Activated CD8-positive, alpha-beta memory T cell treated with anti-CD3 and anti-CD28 coated beads for 24 hours (primary cell): ENCODE results near the gene PCP4.

Experiments used
- DNase-seq: peaks from one replicate; pipeline ENCODE4 v3.0.0-alpha.2; 2020

PCP4 gene

DNA sequence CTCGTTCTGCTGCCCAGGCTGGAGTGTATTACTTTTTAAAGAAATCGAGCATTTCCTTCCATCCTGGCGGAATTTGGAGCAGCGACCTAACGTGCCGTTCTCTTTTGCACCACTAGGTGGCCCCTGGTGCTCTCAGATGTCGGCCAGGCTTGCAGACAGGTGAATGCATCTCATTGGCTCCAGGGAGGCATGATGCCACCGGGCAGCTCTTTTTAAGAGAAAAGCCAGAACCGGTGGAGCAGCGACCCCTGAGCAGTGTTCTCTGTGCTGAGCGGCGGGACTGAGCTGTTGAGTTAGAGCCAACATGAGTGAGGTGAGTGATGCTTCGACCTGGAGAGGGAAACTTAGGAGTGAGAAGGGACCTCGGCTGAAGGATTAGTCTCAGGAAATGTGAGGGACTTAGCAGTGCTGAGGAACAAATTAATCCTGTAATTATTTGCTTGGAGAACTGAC is at the start of gene PCP4:
TSS of gene PCP4 (plus strand) at position 241 of the 453 bp plus-strand sequence. CDS start at position 305, 64 bp downstream.
- peak; percentile 61 for DNase-seq

DNA sequence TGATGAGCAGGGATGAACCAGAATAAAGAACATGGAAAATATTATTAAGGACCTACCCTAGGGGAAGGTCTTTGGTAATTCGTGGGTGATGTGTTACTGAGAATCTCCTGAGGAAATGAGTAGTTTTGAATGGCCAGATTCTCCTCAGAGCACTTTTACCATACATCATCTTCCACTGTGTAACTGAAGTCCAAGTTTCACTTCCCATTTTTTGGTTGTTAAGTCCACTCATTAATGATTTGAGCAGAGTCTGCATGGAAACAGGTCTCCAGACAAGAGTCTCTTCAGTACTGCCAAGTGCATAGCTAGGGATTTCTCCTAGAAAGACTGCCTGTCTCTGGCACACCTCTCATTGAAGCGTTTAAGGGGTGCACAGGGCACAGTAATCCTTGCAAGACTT is 48.7 kb upstream of the PCP4 start:
- DNase-seq: no peak

DNA sequence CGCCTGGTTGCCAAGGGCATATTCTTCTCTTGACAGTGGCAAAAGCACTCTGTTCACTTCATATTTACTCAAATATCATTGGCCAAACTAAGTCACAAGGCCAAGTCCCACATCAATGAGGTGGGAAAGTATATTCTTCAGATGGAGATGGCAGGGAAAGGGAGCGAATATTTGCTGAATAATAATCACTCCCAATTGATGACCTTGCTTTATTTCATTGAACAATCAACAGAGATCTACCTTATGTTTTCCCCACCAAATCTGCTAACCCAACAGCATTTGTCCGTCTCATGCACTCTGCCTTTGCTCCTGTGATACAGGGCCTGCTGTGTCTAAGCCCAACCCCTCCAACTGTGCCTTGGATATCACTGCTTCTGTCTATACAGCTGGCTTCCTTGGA is 45.2 kb upstream of the PCP4 start:
- DNase-seq: no peak

DNA sequence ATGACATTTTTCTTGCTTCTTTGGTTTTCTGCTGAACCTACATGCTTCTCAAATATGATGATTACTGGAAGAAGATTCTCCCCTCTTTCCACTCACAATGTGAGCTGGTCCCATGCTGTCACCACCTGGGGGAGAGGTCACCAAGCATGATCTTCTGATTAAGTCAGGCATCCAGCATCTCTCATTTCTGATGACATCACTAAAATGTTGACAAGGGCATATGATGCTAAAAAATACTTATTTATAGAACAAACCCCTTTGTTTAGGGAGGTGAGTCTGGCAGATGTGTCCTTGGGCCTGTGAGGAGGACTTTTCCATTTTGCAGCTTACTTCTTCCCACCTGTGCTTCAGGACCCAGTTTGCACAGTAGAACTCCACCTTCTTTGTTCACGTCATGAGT is 42.0 kb upstream of the PCP4 start:
- no peak for DNase-seq

DNA sequence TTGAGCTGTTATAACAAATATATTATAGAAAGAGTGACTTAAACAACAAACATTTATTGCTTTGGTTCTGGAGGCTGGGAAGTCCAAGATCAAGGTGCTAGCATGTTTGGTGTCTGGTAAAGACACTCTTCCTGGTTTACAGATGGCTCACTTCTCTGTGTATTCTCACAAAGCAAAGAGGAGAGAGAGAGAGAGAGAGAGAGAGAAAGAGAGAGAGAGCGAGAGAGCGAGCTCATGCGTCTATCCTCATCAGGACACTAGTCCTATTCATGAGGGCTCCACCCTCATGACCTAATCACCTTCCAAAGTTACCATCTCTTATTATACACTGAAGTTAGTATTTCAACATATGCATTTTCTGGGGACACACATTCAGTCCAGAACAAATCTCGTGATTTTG is 32.7 kb upstream of the PCP4 start:
- no peak for DNase-seq

DNA sequence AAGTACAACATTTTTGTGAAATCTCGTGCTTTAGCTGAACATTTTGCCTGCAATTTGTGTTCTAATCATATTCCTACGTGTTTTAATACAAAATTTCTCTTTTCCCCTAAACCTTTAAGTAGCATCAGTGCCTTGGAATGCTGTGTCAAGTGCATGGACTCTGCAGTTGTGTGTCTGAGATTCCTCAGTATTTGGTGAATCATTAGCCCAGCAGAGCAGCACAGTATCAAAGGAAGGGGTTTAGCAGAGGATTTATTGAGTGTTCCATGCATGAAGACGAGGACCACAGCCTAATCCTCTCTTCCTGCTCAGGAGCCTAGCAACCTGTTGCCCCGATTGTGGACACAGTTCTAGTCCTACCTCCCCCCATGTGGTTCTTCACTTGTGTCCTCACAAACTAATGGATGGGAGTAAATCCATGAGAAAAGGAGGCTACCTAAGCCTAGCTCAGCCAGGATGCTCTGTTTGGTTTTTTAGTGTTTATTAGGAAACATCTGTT is 29.3 kb upstream of the PCP4 start:
- no peak for DNase-seq

DNA sequence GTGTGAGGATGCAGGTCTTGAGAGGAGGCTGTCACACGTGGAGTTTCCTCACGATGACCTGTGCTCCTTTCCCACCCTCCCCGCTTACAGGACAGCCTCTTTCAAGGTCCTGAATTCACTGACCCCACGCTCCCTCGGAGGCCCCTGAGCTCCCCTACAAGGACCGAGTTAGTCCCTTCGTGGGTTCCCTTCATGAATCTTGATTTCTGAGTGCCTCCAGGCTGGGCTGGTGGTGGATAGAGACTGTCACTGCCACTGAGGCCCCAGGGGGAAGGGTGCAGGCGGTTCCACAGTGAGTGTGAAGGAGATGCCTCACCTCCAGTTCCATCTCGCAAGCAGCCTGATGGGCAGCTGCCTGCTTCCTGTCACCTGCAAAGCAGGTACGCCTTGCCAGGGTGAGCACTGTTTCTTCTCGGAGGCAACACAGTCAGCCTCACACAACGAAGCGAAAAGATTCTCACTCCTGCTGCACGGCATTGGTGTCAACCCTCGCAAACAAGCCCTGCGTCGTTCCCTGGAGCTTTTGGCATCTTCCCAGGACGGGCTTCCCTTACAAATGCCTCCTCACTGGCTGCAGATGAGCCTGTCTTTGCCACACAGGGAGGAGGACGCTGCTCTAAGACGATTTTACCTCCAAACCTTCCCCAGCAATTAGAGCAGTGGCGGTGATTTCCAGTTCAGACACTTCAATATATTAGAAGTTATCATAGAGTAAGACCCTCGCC is 26.7 kb upstream of the PCP4 start:
- no peak for DNase-seq

DNA sequence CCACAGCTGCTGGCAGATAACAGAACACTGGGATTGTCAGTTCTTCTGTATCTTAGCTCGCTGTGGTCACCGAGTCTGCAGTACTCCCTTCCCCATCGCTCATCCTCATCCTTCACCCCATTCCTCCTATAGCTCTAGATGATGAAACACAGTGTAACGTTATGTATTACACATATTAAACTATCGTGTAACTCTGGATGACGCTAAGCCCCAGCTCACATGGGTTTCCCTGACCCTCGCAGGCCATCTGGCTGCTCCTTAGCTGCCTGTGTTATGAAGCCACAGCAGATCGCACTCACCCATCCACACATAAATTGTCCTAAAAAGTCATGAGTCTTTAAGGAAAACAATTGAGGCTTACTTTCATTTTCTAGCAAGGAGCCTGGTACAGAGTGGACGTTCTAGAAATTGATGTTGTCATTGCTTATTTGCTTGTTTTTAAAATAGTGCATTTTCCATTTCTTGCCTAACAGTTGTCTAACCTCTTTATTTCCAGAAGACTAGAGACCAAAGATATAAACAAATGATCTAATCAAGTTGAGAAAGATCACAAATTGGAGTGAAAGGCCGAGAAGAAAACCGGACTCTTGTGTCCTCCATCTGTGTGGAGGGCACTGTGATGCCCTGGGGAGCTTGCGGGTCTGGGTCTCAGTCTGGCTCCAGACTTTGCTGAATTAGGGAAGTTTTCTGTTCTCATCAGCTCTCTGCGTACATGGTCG is 24.3 kb upstream of the PCP4 start:
- no peak for DNase-seq

DNA sequence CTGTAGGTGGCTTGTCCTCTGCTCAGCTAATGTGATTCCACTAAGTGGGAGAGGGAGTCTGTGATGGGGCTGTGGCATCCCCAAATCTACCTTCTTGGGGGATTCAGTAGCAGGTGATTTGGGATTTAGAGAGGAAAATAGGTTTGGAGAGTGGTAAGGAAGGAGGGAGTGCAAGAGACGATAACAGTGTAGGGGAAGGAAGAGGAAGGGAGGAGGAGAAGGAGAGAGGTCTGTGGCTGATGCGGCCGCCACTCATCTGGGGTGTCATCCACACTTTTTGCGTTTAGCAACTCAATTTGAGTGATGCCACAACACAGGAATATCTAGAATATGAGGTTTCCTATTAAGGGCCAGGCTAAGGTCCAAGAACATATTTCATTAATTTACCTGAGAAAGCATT is 23.8 kb upstream of the PCP4 start:
- no peak for DNase-seq

DNA sequence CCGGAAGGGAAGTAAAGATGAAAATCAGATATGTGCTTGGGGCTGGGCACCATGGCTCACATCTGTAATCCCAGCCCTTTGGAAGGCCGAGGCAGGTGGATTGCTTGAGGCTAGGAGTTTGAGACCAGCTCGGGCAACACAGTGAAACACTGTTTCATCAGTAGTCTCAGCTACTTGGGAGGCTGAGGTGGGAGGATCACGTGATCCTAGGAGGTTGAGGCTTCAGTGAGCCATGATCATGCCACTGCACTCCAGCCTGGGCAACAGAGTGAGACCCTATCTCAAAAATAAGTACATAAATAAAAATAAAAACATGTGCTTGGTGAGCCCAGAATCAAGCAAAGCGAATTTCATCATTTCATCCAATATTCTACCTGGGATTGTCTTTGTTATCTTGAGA is 23.3 kb upstream of the PCP4 start:
- DNase-seq: no peak

DNA sequence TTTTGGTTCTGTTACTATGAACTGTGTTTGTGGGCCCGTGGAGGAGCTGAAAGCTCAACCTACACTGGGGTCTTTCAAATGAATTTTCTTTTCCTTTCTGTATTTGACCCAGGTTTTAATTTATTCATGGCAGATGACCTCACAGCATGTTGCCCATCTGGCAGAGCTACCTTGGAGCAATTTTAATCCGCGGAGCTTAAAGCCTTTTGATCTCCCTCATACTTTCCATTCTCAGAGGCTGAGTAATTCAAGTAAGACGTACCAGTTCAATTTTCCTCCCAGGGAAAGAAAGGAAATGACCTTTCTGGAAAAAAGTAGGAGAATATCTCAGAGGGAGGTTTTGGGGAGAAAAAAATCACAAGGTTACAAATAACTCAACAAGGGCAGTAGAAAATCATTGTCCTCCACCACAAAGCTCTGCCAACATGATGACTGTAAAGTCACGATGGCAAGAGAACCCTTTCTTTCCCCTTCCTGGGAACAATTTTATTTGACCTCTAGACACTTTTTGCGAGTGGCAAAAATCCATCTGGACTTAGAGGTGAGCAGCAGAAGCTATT is 21.6 kb upstream of the PCP4 start:
- no peak for DNase-seq

DNA sequence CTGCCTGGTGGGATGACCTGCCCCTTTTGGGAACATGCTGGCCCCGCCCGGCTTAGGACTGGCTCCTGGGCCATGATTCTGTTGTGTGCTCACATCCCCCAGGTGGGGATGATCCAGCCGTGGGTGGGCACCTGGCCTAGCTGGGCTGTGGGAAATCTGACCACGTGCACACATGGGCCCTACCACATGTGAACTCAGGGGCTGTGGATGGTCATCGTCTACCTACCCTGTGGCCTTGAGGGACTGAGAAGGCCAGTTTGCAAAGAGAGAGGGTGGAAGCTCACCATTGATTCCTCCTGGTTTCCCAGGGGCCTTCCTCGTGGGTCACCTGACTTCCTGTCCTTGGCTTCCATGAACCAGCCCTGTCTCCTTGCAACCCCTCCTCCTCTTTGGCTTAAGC is 19.4 kb upstream of the PCP4 start:
- DNase-seq: no peak

DNA sequence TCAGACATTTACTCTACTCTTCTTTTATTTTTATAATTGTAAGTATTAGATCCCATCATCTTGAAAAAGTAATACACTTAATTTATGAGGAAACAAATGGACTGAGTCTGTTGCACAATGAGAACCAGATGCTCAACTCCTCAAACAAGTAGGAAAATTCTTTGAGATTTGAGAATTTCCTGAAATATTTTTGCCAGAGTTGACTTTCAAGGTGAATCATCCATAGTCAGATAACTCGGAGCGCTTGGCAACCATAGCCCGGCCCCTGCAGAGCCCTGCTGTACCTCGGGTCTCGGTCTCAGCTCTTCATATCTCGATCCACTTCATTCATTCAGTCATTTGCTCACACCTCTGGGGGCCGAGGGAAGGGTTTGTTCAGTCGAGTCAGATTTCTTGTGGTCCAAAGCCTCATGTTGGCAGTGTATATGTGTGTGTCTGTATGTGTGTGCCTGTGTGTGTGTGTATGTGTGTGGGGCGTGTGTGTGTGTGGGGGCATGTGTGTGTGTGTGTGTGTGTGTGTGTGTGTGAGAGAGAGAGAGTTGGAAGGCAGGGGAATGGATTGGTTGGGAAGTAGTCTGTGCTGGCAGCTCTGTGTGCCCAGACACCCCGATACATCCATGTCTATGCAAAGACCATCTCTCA is 18.1 kb upstream of the PCP4 start:
- no peak for DNase-seq

DNA sequence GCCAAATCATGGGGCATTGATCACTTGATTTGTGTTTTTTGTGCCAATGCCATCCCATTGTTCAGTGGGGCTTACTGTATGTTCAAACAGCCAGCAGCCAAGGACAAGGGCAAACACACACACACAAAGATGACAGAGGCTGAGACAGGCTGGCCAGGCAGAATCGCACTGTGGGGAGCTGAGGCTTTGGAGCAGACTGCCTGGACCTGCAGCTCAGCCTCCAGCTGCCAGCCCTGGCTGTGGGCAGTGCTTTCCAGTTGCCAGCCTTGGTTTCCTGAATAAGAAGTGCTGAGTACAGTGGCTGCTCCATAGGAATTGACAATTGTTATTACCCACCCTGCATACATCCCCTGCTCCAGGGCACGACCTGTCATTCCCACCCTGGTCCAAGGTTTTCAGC is 16.9 kb upstream of the PCP4 start:
- no peak for DNase-seq

DNA sequence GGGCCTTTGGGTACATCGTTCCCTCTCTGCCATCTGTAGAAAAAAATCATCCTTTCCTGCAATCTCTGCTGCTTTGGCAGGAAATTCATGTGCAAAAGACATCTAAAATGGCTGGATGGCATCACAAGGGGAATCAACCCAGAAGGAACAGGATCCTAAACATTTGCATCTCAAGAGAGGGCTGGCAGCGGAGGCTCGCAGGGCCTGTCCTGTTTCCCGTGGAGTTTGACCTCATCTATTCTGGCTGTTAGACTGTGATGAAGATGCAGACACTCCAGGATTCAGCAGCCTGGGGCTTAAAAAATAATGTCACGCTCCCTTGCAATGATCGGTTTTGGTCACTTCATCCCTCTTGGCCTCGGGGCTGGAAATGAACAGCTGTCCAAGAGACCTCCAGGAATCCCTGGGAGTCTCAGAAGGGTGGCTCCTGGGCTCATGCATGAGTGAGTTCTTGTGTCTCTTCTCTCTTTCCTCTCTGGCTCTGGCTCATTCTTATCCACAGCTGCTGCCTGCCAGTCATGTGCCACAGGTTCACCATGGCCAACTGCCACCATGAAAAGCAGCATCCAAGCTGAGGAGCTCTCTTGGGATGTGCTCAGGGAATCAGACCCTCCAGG is 16.1 kb upstream of the PCP4 start:
- no peak for DNase-seq

DNA sequence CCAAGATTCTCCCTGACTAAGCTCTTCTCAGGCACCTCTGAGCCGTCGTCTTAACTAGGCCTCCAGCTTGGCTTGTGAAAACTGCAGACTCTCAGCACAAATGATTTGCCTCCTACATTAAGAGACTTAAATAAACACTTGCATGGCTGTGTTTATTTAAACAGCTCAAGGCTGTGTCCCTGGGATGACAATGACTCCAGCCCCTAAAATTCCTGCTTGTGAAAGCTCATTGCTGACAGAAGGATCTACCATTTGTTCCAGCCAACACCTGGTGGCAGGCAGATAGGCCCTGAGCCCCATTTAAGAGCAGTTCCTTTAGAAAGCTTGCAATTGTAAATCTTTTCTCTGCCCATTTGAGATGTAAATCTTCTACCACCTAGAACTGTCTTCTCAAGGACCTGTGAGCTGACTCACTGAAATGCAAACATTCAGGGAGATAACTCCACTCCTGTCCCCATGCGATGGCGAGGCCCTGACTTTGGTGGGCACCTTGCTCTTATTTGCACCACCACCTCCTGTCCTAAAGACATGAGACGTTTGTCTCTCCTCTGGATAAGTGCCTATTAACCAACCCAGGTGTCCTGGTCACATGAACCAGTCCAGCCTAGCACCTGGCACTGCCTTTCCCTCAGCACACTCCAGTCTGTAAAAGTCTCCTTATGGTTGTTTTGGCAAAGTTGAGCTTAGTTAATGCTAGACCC is 15.1 kb upstream of the PCP4 start:
- no peak for DNase-seq

DNA sequence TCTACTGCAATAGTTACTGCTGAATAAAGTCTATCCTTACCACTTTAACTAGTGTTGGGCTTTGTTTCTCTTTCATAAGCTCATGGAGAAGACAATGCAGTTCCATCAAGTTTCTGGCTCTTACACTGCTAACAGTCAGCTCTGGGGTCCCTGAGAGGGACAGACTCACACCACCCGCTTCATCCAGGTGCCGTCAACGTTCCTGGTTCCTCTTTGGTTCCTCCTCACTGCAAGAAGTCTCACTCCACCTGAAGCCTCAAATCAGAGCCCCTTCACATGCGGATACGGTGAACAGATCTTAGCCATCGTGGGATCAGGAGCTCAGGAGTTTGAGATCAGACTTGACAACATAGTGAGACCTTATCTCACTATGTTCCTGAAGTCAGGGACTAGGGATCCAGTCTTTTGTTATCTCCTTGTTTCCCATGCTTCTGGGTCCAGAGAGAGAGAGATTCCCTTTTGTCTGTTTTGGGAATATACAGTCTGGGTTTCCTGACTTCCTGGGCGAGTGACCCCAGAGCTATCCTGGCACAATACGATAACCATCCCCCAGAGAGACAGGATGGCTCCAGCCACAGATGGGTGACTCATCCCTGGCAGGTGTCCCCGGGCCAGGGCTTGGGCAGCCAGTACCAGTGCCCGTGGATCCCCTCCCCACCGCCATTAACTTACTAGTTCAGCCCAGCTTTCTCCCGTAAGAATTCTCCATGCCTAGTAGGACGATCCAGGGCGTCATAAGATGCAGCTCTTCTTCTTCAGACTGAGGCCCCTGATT is 14.3 kb upstream of the PCP4 start:
- no peak for DNase-seq

DNA sequence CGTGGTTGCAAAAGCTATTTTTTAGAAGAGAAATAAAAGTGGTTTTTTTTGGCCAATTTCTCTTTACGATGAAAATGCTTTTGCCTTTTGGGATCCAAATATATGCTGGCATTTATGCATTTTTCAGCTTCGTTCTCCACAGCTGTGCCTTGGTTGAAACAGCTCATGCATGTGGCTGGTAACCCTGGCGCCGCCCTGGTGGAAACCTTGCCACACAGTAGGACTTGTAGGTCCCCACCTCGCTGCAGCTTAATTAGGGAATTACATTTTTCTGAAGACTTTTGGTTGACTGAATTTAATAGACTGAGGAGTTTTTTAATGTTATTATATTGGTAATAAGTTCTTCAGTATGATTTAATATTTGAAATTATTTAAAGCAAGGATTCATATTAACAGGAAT is 12.7 kb upstream of the PCP4 start:
- no peak for DNase-seq

DNA sequence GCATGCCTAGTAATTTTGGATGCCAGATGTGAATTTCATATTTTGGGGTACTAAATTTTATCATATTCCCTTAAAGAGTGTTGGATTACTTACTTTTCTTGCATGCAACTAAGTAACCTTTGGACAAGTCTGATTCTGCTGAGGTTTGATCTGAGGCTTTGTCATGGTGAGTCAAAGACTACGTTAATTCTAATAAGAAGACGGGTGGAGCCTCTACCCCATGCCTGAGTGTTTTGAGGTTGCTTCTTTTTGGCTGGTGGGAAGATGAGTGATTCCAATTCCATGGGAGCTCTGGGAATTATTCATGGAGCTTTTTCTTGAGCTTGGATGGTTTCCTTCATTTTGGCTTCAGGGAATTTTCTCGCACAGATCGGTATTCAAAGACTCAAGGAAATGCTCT is 11.6 kb upstream of the PCP4 start:
- no peak for DNase-seq

DNA sequence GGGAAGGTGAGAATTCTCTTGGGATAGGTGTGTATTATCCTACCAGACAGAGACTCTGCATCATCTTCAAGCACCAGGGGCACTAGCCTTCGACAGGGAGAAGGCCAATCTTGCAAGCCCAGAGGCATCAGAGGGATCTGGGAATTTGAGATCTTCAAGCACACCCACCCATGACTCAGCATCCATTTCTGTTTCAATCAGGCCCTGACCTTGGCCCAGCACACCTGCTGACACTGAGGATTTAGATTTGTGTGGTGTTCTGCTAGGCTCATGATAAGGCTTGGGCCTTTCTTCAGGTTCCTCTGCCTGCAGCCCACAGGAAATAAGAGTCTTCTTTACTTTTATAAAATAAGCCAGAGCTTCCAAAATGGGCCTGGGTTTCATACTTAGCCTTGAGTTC is 6.6 kb upstream of the PCP4 start:
- no peak for DNase-seq

DNA sequence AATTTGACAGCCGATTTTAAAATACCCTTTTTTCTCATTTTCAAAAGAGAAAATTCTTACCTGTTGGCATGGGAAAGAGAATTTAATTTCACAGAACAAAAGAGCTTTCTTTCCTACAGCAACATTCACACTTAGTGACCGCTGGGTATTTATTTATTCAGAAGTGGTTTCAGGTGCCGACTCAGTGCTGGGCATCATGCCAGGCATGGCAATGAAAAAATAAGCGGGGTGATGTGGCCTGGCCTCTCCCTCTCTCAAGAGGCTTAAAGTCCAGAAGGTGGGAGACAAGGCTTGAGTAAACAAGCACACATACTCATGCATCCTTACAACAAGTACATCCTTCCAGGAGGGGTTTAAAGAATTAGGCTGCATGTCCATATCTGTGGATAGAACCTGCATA is 4.1 kb upstream of the PCP4 start:
- no peak for DNase-seq

DNA sequence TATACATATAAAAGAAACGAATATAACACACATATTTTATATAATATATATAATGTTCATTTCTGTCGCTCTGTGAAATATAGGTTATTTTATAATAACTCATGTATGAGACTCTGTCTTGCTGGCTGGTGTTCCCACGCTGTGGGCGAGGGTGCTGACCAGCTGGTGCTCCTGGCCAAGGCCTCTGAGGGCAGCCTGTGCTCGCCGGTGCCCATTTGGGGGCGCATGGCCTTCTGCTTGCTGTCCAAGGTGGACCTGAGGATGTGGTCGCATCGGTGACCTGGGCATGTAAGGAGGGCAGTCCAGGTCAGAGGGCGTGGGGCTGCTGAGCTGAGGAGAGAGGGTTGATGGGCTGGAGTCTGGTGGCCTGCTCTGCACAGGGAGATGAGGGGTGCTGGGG is 1.1 kb upstream of the PCP4 start:
- DNase-seq: no peak
